Lower leg skin (tissue), 4 donors: ENCODE results near the gene ADAMTS17. TPM values are rescaled to one million over a fixed set of nuclear protein-coding genes. Genes with fewer than 3 reads are reported as not detected.
A peak's percentile ranks its signal among the peaks of the same experiment; 100 is the strongest.

Experiments used
- DNase-seq, 2 donors: peaks; one replicate each; pipeline ENCODE4 v3.0.0-alpha.2; 2019; ENCODE audit warnings: low spot score in 2 of 2
- H3K4me3 ChIP-seq: fragments of 200-600 bp; sonication (generic); 2 replicates; pipeline ENCODE4 v1.5.1; 2017; ENCODE audit warnings: mild to moderate bottlenecking, low read depth; ENCODE audit not compliant: poor library complexity, severe bottlenecking
- POLR2A ChIP-seq, 2 donors: fragments of 450-650 bp; IDR thresholded peaks; one replicate each; pipeline ENCODE4 v1.6.1; 2016 to 2017; ENCODE audit warnings: antibody characterized with exemption in 2 of 2, mild to moderate bottlenecking in 1 of 2, moderate library complexity in 1 of 2
- WGBS, 2 donors: methylation state at CpG; one replicate each; pipeline ENCODE4 v1.1.5; 2018; 5-methylcytosine and 5-hydroxymethylcytosine counted together
- intact Hi-C: fragments of 100-400 bp; cut with DNase I; formaldehyde crosslinking; loops from one replicate; pipeline ENCODE4 v1.15.0; 2023; ENCODE audit warnings: low total_unique reads
- total RNA-seq, 4 donors: library from RNA; depleted of rRNA; stranded (reverse); fragments of >200 nt; gene quantifications; one replicate each; pipeline ENCODE4 v1.1.0, GENCODE V29; 2016
- TF ChIP-seq, protein P1 (sequence below), 3 donors: fragments of 450-650 bp; IDR thresholded peaks; one replicate each; pipeline ENCODE4 v1.5.1; 2016; ENCODE audit warnings: antibody characterized with exemption in 3 of 3, mild to moderate bottlenecking in 3 of 3, moderate library complexity in 2 of 3

Gene ADAMTS17
- total RNA-seq, 4 donors from 2014 or later, result 3.5 to 7.8 (median 3.9) TPM

GRCh38 chr15:100113351-100114080, 228.3 kb downstream of the ADAMTS17 start:
- 65 to 79% methylated on average over 16 of the region's 16 CpGs for WGBS, 2 donors
- intact Hi-C loops, result no loop called here
- H3K4me3 ChIP-seq, result no peak overlapping the region
- no peak for DNase-seq
- TF ChIP-seq POLR2A (IDR thresholded peaks at IDR 0.05), result no peak

DNA sequence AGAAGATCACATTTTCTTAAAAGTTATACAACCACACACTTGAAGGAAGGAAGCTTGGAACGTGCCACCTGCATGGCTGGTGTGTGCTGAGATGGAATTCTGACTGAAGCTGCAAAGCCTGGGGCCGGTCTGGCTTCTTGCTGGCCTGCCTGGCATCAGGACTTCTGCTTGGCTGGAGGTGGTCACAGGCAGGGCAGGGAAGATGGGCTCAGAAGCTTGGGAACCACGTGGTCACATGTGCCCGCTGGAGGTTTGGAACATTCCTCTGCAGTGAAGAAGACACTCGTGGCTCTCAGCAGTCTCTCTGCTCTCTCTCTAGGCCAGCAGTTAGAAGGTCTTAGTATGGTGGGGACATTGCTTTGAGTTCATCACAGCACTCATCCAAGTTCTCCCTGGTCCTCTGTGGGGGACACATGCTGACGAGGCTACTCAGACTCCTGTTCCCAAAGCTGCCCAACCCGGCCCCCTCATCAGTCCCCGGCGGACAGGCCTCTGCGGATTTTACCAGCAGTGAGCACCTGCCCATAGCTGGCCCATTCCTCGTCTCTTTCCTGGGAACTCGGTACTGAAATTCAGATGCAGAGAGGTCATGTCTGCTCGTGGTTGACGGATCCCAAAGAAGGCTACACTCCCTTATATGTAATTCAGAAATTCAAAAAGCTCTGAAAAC, 229.0 kb downstream of the ADAMTS17 start:
- no peak for DNase-seq
- no peak overlapping the region for H3K4me3 ChIP-seq
- WGBS, 2 donors, result 84 to 91% methylated on average over 14 of the region's 14 CpGs
- intact Hi-C loops, result no loop called here
- TF ChIP-seq POLR2A (IDR thresholded peaks at IDR 0.05), result no peak
- TF ChIP-seq, protein P1, sequence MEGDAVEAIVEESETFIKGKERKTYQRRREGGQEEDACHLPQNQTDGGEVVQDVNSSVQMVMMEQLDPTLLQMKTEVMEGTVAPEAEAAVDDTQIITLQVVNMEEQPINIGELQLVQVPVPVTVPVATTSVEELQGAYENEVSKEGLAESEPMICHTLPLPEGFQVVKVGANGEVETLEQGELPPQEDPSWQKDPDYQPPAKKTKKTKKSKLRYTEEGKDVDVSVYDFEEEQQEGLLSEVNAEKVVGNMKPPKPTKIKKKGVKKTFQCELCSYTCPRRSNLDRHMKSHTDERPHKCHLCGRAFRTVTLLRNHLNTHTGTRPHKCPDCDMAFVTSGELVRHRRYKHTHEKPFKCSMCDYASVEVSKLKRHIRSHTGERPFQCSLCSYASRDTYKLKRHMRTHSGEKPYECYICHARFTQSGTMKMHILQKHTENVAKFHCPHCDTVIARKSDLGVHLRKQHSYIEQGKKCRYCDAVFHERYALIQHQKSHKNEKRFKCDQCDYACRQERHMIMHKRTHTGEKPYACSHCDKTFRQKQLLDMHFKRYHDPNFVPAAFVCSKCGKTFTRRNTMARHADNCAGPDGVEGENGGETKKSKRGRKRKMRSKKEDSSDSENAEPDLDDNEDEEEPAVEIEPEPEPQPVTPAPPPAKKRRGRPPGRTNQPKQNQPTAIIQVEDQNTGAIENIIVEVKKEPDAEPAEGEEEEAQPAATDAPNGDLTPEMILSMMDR (IDR thresholded peaks at IDR 0.05), result no peak

DNA sequence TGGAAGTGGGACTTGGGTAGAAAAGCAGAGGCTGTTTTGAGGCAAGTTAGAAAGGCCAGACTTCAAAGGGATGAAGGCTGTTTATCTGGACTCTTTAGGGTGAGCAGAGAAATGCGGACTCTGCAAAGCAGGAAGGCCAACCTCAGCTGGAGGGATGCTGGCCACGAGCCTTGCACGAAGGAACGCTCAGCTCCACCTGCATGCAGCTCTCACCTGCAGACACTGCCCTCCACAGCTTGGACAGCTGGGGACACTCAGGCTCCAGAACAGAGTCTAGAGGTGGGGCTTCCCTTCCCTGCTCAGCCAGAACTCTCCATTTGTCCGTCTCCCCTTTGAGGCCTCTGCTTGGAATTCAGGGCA, 229.7 kb downstream of the ADAMTS17 start:
- 79 to 81% methylated on average over 5 of the region's 5 CpGs for WGBS, 2 donors
- intact Hi-C loops, result no loop called here

GRCh38 chr15:100111125-100112060, 230.4 kb downstream of the ADAMTS17 start:
- TF ChIP-seq POLR2A (IDR thresholded peaks at IDR 0.05), result no peak
- TF ChIP-seq, protein P1 (IDR thresholded peaks at IDR 0.05), result no peak
- peak; percentile 47 to 93 for DNase-seq
- 30 to 35% methylated on average over 15 of the region's 15 CpGs for WGBS, 2 donors
- intact Hi-C loops, result no loop called here
- H3K4me3 ChIP-seq, result no peak overlapping the region

More for the DNA sequence above, 229.7 kb downstream of the ADAMTS17 start:
- DNase-seq, result no peak
- H3K4me3 ChIP-seq, result no peak overlapping the region
- no peak for TF ChIP-seq POLR2A (IDR thresholded peaks at IDR 0.05)
- TF ChIP-seq, protein P1 (IDR thresholded peaks at IDR 0.05), result no peak

GRCh38 chr15:100109486-100110035, 232.2 kb downstream of the ADAMTS17 start:
- DNase-seq, result peak in 1 of 2 donors; percentile 54
- intact Hi-C loops, result no loop called here
- WGBS, 2 donors, result 92 to 95% methylated on average over 14 of the region's 14 CpGs
- no peak for TF ChIP-seq POLR2A (IDR thresholded peaks at IDR 0.05)
- TF ChIP-seq, protein P1 (IDR thresholded peaks at IDR 0.05), result no peak
- H3K4me3 ChIP-seq, result no peak overlapping the region
